GM19351 (cell line): ENCODE results near the gene CKM.
"Not testable (repeated sequence)": the region's sequence is repeated elsewhere in the genome, so short reads cannot be mapped to it uniquely, and the experiment has no call there.

ENCODE experiments used
- ATAC-seq: cut with Tn5 transposase; IDR thresholded peaks from one replicate; pipeline ENCODE4 v1.9.1; 2021; ENCODE audit warnings: mild to moderate bottlenecking, moderate library complexity; ENCODE audit not compliant: unreplicated experiment

The CKM gene

GRCh38 chr19:45321848-45322247, 827 bp downstream of the CKM start:
- no peak for ATAC-seq

GRCh38 chr19:45320997-45321775, 1.5 kb downstream of the CKM start:
- ATAC-seq: no peak

- no peak for ATAC-seq
These were observed 7.4 kb downstream of the CKM start for GRCh38 chr19:45315304-45315703.

- ATAC-seq: no peak
These were observed 7.9 kb downstream of the CKM start for GRCh38 chr19:45314708-45315245.

GRCh38 chr19:45312285-45312684, 10.4 kb downstream of the CKM start:
- not testable (repeated sequence) for ATAC-seq

- ATAC-seq: no peak
These were observed 11.1 kb downstream of the CKM start for GRCh38 chr19:45311621-45312020.

- not testable (repeated sequence) for ATAC-seq
These were observed 13.4 kb downstream of the CKM start for GRCh38 chr19:45309322-45309721.

GRCh38 chr19:45307361-45307760, 15.3 kb downstream of the CKM start:
- ATAC-seq: no peak

- no peak for ATAC-seq
These were observed 16.1 kb downstream of the CKM start for GRCh38 chr19:45306518-45307027.

GRCh38 chr19:45306040-45306439, 16.6 kb downstream of the CKM start:
- no peak for ATAC-seq

- no peak for ATAC-seq
These were observed 17.3 kb downstream of the CKM start for GRCh38 chr19:45305421-45305820.

GRCh38 chr19:45305007-45305406, 17.7 kb downstream of the CKM start:
- no peak for ATAC-seq

- no peak for ATAC-seq
These were observed 18.3 kb downstream of the CKM start for GRCh38 chr19:45304141-45304926.

- no peak for ATAC-seq
These were observed 19.2 kb downstream of the CKM start for GRCh38 chr19:45303269-45304060.

- ATAC-seq: no peak
These were observed 20.3 kb downstream of the CKM start for GRCh38 chr19:45302416-45302815.

- ATAC-seq: no peak
These were observed 23.0 kb downstream of the CKM start for GRCh38 chr19:45299719-45300118.

- ATAC-seq: no peak
These were observed 24.4 kb downstream of the CKM start for GRCh38 chr19:45298264-45298663.

GRCh38 chr19:45297674-45298073, 25.0 kb downstream of the CKM start:
- no peak for ATAC-seq

GRCh38 chr19:45296355-45296754, 26.3 kb downstream of the CKM start:
- no peak for ATAC-seq

GRCh38 chr19:45295873-45296272, 26.8 kb downstream of the CKM start:
- no peak for ATAC-seq
